Right hindlimb (tissue), 1 donor: ENCODE measurements around the gene PLA1A.
"Not testable (repeated sequence)": the region's sequence is repeated elsewhere in the genome, so short reads cannot be mapped to it uniquely, and the experiment has no call there.

Source experiments
- DNase-seq: peaks from one replicate; pipeline ENCODE4 v3.0.0-alpha.2; 2018

Gene PLA1A

DNA sequence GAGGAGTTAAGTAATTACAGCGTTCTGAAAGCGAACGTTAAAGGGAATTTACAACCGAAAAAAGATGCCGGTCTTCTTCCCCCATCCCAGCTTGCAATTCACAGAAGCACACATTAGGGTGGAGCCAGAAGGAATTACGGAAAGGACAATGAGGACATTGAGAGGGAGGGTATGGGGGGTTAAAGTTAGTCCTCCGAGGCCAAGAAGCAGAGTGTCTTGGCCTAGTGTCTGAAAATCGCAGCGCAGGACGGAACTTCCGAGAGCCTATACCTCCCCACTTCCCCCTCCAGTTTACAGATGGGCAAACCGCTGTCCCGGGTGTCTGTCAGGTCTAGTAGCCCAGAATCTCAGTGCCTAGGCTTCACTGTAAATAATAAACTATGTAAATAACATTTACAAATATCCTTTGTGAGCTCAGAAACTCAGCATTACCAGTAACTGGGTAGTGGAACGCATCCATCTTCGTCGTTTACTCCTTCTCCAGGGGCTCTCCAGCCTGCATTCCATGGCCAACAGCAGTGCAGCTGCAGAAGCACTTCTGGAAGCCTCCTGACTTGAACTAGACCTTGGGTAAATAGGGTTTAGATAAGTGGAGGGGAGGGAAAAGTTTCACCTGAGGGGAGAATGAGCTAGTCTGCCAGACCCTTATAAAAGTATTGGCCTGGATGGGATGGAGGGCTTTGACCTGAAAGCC lies 17.5 kb upstream of the PLA1A start:
- peak; percentile 69 for DNase-seq

DNA sequence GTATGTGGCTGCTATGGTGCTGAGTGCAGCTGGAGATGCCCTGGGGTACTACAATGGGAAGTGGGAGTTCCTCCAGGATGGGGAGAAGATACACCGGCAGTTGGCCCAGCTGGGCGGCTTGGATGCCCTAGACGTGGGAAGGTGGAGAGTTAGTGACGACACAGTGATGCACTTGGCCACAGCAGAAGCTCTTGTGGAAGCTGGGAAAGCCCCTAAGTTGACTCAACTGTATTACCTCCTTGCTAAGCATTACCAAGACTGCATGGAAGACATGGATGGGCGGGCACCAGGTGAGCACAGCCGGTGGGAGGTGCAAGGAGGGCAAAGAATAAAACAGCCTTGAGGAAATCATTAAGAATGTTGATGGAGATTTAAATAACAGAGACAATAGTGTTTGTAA lies 15.5 kb upstream of the PLA1A start:
- no peak for DNase-seq

DNA sequence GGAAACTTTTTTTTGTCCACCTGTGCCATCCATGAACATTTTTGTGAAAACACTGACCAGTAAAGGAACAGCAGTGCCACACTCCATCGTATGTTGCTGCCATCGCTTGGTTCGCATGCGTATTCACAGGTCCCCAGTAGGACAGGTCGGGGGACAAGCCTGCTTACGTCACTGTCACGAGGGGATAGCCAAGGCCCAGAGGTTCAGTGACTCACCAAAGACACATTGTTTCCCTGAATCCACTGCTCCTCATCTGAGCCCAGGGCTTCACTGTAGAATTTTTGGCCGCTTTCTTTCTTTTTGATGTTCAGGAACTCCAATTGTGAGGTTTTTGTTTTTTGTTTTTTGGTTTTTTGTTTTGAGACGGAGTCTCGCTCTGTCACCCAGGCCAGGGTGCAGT lies 12.5 kb upstream of the PLA1A start:
- no peak for DNase-seq

DNA sequence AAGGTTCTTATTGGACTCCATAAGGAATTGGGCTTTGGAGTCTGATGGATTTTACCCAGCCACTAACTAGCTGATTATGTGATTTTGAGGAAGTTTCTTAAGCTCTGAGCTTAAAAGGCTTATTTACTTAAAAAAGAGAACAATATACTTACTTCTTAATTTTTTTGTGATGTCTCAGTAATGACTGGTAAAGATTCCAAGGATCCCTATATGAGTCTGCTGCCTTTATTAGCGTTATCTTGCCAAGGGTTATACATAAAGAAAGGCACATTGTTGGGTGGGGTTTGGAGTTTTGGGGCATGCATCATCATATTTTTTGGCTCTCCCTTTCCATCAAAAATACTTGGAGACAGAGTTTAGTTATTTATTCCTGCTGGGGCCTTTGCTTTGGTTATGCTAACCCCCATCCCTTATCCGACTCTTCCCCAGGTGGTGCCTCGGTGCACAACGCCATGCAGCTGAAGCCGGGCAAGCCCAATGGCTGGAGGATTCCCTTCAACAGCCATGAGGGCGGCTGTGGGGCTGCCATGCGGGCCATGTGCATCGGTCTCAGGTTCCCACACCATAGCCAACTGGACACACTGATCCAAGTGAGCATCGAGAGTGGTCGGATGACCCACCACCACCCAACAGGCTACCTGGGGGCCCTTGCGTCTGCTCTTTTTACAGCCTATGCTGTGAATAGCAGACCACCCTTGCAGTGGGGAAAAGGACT lies 11.7 kb upstream of the PLA1A start:
- no peak for DNase-seq

DNA sequence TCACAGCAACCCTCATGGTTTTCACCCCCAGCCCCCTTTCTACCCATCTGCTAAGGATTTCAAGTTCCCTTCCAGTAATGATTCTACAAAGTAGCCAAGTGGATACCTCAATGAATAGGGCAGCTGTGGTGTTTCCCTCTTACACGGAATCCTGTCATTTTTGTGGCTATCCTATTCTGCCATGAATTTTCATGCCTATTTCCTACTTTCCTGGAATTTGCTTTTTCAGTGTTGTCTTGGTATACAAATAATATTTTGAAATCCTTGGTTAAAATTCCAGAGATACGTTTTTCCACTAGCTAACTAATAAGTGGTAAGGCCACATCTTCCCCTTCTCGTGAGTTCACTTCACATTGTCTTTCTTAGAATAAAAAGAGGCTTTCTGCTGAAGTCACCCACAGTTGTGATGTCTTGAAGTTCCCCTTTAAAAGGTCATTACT lies 10.9 kb upstream of the PLA1A start:
- no peak for DNase-seq

DNA sequence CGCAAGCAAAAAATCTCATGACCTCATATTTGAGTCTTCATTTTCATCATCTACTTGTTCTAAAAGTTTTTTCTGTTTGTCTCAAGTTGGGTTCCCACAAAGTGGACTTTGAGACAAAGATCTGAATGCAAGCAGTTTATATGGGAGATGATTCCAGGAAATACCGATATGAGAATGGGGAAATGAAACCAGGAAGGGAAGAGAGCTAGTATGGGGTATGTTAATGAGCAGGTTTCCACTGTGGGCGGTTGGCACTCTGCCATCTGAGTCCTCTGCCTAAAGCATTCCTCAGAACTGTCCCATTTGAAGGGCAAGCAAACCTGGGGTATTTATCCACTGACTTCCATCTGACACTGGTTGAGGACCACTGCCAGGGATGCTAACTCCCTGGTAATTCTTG lies 9.6 kb upstream of the PLA1A start:
- DNase-seq, result no peak

DNA sequence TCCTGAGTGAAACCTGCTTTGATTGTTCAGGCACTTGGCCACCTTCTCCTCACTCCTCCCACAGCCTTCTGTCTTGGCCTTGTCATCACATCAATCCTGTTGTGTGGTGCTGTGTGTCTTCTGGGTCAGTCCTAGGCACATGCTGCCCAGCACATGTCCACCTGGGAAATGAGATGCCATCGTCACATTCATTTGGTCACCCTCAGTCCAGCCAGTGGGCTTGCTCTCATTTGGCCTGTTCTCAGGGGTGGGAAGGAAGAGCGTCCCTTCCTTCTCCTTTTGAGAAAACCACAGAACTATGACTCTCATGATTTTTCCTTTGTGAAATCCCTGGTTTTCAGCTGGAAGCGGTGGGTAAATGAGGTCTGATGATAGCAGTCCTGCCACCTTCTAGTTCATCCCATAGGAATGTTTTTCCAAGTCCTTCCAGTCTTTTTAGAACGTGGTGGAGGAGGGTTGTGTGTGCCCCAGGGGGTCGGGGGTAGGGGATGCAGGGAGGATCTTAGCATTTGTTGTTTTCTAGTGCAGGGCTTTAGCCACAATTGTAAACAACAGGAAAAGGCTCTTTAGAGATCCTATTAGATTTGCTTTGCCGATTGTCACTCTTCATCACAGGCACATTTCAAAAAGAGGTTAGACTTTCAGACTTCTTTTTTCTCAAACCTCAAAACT lies 8.4 kb upstream of the PLA1A start:
- DNase-seq, result no peak

DNA sequence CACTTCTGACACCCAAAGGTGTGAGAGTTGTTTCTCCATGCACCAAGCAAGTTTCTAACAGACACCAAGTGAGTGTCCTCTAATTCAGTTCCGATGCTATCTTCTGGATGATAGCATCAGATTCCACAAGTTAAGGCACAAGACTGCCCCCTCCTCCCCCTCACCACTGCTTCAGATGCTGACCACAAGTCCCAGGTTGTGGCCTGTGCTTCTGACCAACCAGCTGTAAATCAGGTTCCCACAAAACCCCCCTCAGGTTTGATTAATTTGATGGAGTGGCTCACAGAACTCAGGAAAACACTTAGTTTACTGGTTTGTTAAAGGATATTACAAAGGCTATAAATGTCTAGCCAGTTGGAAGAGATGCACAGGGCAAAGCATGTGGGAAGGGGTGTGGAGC lies 7.0 kb upstream of the PLA1A start:
- DNase-seq, result no peak

DNA sequence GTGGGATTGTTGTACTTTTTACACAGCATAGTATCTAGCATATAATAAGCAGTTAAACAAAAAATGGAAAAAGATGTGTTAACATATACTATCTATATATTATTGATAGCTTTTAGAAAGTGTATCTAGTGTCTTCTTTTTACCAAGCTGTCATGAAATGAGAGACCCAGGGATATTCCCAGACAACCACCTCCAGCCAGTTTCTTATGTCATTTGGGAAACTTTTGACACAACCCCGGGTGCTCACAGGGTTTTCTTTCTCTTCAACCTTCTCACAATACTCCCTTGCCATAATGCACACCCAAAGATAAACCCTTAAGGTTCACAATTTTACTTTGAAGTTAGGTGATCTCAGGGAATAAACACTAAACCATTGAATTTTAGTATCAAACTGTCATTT lies 4.8 kb upstream of the PLA1A start:
- DNase-seq, result no peak

DNA sequence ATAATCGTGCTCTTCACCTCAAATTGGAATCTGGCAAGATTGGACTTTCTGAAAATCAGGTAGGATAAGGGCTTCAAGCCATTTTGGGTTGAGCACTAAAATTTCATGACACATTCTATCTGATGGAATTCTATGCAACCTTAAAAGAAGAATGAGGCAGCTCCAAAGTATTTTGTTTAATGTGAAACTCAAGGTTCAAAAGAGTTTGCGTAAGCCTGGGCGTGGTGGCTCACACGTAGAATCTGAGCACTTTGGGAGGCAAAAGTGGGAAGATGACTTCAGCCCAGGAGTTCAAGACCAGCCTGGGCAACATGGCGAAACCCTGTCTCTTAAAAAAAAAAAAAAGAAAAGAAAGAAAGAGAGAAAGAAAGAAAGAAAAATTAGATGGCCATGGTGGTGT lies 3.6 kb upstream of the PLA1A start:
- DNase-seq, result no peak

DNA sequence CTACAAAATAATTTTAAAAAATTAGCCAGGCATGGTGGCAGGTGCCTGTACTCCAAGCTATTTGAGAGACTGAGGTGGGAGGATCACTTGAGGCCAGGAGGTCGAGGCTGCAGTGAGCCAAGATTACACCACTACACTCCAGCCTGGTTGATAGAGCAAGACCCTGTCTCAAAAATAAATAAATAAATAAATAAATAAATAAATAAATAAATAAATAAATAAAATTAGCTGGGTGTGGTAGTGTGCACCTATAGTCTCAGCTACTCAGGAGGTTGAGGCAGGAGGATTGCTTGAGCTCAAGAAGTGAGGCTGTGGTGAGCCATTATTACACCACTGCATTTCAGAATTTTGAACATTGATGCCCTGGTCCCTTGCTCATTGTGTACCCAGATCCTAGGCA lies 2.8 kb upstream of the PLA1A start:
- not testable (repeated sequence) for DNase-seq

DNA sequence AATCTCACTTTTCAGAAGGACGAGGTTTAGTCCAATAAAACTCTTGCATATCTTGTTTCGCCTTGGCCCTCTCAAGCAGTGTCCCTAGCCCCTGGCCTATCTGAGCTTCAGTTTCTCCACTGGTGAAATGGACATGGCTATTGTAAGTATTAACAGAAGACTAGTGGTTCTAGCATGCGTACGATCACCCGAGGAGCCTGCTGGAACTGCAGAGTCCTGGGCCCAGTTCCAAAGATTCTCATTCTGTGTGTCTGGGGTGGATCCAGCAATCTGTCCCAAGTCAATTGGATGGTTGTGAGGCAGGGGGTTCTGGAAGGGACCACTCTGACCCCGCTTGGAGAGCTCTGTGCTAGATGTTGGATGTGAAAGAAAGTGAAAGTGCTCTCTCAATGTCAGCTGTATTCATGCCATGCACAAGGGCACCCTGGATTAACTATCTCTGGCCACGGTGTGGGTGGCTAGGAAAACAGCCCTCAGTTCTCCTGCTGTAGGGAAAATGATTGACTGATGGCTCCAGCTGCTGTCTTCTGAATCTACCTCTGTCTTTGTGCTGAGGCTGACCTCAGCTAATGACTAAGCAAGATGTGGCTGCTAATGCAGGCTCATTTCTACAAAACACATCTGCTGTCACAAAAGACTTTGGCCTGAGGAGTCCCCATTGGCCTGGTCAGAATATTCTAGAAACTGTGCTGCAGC lies 1.9 kb upstream of the PLA1A start:
- DNase-seq, result no peak

DNA sequence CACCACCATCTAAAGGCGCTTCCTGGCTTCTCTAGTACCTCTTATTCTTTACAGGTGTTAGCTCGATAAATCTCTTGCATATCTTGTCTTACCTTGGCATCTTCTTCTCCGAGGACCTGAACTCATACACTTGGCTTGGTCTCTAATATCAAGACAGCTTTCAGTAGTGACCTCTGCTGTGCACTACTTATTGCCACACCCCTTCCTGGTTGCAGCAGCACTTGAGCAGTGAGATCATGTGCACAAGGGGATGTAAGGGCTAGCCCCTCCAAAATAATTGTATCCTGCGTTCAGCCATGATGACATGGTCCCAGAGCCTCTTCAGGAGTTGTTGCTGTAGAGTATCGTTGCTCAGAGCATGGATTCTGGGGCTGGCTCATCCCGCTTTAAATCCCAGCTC lies 1.3 kb upstream of the PLA1A start:
- DNase-seq, result no peak

DNA sequence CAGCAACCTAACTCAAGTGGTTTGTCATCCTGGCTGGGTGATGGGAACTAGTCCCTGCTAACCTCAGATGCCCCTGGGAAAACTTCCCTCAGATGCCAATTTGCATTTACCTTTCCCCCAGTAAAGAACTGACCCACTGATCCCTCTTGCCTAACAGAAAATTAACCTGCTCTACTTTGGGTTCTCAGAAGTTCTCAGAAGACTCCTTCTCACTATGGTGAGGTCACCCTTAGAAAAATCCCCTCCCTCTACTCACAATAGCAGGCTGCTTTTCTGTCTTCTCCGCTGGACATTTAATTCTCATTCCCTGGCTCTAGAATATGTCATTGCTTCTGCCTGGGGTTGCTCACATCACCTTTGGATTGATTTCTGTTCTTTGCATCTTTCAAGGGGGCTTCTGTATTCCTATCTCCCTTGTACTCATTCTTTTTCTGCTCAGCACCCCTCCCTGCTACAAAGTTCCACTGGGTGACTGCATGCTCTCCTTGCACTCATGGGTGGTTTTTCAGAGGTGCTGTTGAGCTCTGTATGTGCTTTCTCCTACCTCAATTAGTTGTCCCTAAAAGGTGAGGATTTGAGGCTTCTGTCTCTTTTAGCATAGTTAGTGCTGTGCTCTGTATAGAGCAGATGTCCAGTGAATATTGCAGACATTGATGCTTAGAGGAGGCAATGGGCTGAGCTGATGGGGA lies 869 bp downstream of the PLA1A start:
- DNase-seq, result no peak

DNA sequence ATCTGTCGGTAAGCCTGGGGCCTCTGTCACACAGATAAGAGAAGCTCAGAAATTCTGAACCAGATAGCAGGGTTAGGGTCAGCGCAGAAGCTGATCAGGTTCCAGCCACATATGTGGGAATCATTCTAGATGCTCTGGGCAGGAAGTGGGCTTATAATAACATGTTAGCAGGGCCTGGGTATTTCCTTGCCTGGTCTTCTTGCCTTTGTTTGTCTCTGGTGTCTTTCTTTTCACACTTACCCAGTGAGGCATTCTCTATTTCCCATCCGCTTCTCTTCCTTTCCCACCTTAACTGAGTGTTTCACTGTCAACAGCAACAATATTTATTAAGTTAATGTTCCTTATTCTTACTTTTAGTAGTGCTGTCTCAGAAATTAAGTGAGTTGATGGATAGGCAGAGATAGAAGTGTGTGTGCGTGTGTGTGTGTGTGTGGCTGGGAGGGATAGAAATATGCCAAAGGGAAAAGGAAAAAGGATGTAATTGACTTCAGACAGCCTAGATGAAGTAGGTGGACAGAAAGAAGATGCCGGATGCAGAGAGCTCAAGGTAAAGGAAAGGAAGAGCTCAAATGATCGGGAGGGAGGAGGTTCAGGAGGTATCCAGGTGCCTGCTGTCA lies 2.0 kb downstream of the PLA1A start:
- DNase-seq, result no peak

DNA sequence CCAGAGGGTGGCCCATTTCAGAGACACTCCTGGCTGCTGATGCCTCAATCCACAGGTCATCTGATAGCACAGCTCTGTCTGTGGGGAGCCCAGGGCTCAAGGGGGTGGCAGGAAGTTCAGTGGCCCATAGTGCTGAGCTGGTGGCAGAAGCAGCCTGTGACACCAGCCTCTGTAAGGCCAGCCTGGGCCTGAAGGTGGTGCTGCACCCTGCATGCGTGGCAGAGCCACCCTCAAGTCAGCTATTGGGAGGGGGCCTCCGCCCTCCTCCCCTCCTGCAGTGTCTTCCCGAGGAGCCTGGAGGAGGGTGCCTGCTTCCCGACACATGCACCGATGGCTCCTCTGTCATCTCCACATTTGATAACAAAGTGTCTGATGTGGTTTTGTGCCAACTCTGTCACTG lies 3.0 kb downstream of the PLA1A start:
- DNase-seq, result no peak

DNA sequence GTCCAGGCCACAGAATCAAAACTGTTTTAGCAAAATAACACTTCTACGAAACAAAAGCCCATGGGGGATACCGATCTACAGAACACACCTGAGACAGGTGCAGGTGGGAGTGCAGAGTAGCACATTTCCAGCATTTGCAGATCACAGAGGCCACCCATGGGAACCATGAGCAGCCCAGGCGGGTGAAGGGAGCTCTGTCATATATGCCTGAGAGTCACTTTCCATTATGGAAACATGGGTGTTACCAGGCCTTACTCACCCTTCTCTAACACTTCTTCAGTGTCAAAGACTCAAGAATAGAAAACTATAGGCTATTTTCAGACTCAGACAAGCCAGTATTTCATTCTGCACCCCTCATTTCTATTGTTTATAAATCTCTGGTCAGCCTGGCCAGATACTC lies 3.5 kb downstream of the PLA1A start:
- DNase-seq, result no peak

DNA sequence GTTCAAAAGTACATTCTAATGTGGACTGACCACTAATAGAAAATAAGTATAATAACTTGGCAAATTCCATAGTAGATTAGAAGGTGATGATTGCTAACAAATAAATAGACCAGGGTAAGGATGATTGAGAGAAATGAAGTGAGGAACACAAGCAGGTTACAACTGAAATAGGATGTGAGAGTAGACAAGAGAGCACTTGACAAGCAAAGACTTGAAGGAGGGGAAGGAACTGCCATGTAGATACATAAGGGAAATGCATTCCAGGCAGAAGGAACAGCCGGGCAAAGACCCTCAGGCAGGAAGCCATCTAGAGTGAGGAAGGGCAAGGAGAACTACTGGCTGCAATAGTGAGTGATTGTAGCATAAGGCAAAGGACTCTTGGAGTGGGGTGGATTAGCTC lies 5.0 kb downstream of the PLA1A start:
- no peak for DNase-seq

DNA sequence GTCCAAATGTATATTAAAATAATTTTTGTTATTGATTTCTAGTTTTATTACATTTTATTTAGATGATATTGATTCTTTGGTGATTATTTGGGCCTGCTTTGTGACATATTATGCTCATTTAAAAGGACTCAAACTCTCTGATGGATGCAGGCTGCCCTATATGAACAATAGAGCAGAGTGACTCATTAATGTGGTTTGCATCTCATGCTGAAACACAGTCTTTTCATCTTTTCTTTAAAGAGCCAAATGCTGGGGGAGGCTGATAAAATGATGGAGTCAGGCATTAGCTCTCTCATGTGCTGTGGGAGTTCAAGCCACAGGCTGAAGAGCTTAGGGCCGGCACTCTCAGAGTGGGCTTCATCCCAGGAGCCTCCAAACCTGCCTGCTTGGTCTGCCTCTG lies 7.2 kb downstream of the PLA1A start:
- no peak for DNase-seq

DNA sequence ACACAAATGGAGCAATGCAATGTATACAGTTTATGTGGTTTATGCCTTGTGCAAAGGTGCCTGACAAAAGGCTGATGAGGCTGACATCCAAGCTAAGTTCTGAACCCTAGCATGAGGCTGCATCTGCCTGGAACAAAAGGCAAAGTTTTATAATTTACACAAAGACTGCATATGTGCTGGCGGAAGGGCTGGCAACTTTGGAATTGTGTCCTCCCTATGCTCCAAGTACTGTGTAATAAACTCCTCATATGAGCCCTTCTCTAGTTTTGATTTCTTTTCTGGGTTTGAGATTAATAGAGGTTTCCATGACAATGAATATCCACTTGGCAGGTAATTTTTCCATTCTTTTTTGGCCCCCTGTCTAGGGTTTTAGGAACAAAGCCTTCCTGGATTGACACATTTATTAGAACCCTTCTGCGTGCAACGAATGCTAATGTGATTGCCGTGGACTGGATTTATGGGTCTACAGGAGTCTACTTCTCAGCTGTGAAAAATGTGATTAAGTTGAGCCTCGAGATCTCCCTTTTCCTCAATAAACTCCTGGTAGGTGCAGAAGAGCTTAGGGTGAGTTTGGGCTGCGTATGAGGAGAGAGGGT lies 10.8 kb downstream of the PLA1A start:
- no peak for DNase-seq

DNA sequence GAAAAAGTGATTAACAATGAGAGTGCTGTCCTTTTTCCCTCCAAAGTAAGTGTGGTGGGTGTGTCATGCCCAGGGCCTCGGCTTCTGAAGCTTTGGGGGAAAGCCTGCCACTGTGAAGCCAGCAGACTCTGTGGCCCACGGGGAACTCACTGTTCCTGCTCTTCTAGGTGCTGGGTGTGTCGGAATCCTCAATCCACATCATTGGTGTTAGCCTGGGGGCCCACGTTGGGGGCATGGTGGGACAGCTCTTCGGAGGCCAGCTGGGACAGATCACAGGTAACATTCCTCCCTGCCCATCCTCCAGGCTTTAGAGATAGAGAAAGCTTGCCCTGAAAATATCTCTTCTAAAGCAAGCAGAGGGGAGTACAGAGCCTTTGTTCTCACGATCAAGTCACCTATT lies 11.6 kb downstream of the PLA1A start:
- no peak for DNase-seq

DNA sequence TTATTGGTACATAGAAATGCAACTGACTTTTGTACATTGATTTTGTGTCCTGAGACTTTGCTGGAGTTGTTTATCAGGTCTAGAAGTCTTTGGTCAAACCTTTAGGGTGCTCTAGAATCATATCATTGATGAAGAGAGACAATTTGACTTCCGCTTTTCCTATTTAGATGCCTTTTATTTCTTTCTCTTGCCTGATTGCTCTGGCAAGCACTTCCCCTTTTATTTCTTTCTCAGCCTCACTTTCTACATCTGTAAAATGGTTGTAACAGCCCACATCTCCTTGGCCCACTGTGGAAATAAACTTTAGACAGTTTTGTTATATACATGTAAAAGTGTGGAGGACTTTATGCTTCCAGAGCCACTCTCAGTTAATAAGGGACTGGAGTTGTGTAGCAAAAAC lies 14.0 kb downstream of the PLA1A start:
- DNase-seq, result no peak
